ENCODE measurements around the gene MUC5B. TPM values are rescaled to one million over a fixed set of nuclear protein-coding genes. Genes with fewer than 3 reads are reported as not detected.

Gene MUC5B
- total RNA-seq, 1 donor from 2014 or later = not detected

DNA sequence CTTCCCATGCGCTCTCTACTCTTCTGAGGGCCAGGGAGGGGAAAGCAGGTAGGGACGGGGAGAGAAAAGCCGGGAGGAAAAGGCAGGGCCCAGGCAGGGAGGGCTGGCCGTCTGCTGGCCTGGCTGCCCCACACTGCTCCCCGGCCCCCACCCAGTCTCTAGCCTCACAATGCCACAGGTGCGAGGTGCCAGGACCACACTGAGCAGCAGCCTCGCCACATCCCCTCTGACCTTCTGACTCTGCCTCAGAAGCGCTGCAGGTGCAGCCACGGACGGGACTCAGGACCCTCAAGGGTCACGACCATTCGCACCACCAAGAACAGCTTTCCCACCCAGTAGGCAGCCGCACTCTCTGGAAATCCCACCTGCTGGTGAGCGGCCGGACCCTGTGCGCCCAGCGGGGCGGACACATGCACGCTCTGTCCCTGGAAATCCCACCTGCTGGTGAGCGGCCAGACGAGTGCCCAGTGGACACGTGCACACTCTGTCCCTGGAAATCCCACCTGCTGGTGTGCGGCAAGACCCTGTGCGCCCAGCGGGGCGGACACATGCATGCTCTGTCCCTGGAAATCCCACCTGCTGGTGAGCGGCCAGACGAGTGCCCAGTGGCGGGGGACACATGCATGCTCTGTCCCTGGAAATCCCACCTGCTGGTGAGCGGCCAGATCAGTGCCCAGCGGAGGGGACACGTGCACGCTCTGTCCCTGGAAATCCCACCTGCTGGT is 66.5 kb downstream of the MUC5B start:
- no peaks in the 10 kb centered on the region for H3K9me3 Mint-ChIP-seq (ENCODE audit: low read depth)
- no peaks in the 10 kb centered on the region for H3K4me1 Mint-ChIP-seq (ENCODE audit: low read depth)
- H3K36me3 Mint-ChIP-seq (ENCODE audit: low read depth) = peaks cover 20% of the 10 kb centered on the region
- DNase-seq (ENCODE audit: low spot score) = no peak
- H3K4me3 Mint-ChIP-seq (ENCODE audit: unreplicated experiment) = no peak overlapping the region
- H3K27me3 Mint-ChIP-seq (ENCODE audit: low read depth) = no peaks in the 10 kb centered on the region
- TF ChIP-seq, protein P1, sequence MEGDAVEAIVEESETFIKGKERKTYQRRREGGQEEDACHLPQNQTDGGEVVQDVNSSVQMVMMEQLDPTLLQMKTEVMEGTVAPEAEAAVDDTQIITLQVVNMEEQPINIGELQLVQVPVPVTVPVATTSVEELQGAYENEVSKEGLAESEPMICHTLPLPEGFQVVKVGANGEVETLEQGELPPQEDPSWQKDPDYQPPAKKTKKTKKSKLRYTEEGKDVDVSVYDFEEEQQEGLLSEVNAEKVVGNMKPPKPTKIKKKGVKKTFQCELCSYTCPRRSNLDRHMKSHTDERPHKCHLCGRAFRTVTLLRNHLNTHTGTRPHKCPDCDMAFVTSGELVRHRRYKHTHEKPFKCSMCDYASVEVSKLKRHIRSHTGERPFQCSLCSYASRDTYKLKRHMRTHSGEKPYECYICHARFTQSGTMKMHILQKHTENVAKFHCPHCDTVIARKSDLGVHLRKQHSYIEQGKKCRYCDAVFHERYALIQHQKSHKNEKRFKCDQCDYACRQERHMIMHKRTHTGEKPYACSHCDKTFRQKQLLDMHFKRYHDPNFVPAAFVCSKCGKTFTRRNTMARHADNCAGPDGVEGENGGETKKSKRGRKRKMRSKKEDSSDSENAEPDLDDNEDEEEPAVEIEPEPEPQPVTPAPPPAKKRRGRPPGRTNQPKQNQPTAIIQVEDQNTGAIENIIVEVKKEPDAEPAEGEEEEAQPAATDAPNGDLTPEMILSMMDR (IDR thresholded peaks at IDR 0.05) = no peak
- H3K27ac Mint-ChIP-seq (ENCODE audit: unreplicated experiment) = no peak overlapping the region

GRCh38 chr11:1290052-1291040 is 67.5 kb downstream of the MUC5B start:
- no peak overlapping the region for H3K4me3 Mint-ChIP-seq (ENCODE audit: unreplicated experiment)
- TF ChIP-seq, protein P1 (IDR thresholded peaks at IDR 0.05) = no peak
- no peak overlapping the region for H3K27ac Mint-ChIP-seq (ENCODE audit: unreplicated experiment)
- peaks cover 19% of the 10 kb centered on the region for H3K36me3 Mint-ChIP-seq (ENCODE audit: low read depth)
- H3K9me3 Mint-ChIP-seq (ENCODE audit: low read depth) = no peaks in the 10 kb centered on the region
- DNase-seq (ENCODE audit: low spot score) = no peak
- no peaks in the 10 kb centered on the region for H3K4me1 Mint-ChIP-seq (ENCODE audit: low read depth)
- no peaks in the 10 kb centered on the region for H3K27me3 Mint-ChIP-seq (ENCODE audit: low read depth)

DNA sequence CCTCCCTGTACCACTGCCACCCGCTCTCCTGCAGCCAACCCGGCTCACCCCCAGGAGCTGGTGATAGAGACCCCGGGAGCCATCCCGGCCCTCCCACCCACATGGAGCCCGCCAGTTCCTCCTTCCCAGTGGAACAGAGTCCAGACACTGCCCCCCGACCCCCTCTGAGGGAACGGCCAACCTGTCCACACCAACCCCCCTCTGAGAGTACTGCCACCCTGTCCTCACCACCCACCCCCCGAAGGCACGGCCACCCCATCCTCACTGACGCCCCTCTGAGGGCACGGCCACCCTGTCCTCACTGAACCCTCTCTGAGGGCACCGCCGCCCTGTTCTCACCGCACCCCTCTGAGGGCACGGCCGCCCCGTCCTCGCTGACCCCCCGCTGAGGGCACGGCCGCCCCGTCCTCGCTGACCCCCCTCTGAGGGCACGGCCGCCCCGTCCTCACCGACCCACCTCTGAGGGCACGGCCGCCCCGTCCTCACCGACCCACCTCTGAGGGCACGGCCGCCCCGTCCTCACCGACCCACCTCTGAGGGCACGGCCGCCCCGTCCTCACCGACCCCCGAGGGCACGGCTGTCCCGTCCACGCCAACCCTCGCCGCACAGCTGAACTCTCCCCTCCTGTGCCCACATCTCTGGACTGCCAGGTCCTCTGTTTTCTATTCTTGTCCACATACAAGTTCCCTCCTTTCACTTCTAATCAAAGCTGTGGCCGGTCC is 68.6 kb downstream of the MUC5B start:
- Mint-ChIP-seq H3K36me3 (ENCODE audit: low read depth) (peaks cover 16% of the 10 kb centered on the region), H3K9me3 (ENCODE audit: low read depth) (no peaks in the 10 kb centered on the region), H3K27me3 (ENCODE audit: low read depth) (no peaks in the 10 kb centered on the region), H3K27ac (ENCODE audit: unreplicated experiment) (no peak overlapping the region), H3K4me1 (ENCODE audit: low read depth) (no peaks in the 10 kb centered on the region), H3K4me3 (ENCODE audit: unreplicated experiment) (no peak overlapping the region)
- no peak for DNase-seq (ENCODE audit: low spot score)
- TF ChIP-seq, protein P1 (IDR thresholded peaks at IDR 0.05) = no peak

- Mint-ChIP-seq H3K9me3 (ENCODE audit: low read depth) (no peaks in the 10 kb centered on the region), H3K4me3 (ENCODE audit: unreplicated experiment) (no peak overlapping the region), H3K36me3 (ENCODE audit: low read depth) (peaks cover 10% of the 10 kb centered on the region), H3K4me1 (ENCODE audit: low read depth) (no peaks in the 10 kb centered on the region), H3K27ac (ENCODE audit: unreplicated experiment) (no peak overlapping the region), H3K27me3 (ENCODE audit: low read depth) (no peaks in the 10 kb centered on the region)
- no peak for DNase-seq (ENCODE audit: low spot score)
- TF ChIP-seq, protein P1 (IDR thresholded peaks at IDR 0.05) = no peak
Measured at GRCh38 chr11:1292018-1292643, 69.3 kb downstream of the MUC5B start.

Measured in chondrocyte (in vitro differentiated cells).